NCI-H1436 (cell line): ENCODE data around the gene FAM162A.
A peak's percentile ranks its signal among the peaks of the same experiment; 100 is the strongest.
"Not testable (repeated sequence)": the region's sequence is repeated elsewhere in the genome, so short reads cannot be mapped to it uniquely, and the experiment has no call there.

Source experiments
- DNase-seq: peaks from one replicate; lab custom pipeline; 2025; lab: John Stamatoyannopoulos, UW

FAM162A gene, protein sequence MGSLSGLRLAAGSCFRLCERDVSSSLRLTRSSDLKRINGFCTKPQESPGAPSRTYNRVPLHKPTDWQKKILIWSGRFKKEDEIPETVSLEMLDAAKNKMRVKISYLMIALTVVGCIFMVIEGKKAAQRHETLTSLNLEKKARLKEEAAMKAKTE

DNA sequence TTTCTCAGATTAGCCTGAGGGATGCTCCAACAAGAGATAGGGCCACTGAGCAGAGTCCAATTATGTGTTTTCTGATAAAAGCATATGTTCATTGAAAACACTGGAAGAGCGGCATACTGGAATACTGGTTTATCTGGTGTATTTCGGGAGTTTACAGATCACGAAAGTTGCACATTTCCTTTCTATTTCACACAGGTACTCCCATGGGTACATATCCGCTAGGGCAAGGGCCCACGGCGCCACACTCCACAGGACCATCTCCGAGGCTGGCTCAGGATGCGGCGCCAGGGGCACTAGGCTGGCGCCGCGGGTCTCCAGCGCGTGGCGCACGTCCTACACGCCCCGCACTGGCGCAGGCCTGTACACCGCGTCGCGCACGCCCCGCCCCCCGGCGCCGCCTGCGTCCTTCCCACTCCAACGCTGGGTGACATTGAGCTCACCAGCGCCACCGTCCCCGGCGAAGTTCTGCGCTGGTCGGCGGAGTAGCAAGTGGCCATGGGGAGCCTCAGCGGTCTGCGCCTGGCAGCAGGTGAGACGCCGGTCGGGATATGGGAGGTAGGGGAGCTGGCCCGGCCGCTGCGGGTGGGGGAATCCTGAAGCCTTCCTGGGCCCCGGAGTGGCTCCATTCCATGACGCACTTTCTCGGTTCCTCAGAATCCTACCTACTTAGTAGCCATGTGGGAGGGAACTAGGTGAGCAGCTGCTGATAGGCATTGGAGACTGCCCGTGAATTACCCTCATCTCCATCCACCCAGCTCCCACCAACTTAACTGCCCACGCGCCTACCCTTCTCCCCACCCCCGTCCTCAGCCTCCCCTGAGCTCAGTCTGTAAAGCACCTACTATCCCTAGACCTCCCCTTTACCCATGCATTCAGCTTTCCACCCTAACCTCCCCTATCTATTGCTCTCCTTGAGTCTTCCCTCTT lies at the start of gene FAM162A:
Gene FAM162A, plus strand, starts transcription at position 412 of the 927 bp plus-strand sequence. Its CDS starts 84 bp downstream, at position 496.
- DNase-seq = peak; percentile 95

DNA sequence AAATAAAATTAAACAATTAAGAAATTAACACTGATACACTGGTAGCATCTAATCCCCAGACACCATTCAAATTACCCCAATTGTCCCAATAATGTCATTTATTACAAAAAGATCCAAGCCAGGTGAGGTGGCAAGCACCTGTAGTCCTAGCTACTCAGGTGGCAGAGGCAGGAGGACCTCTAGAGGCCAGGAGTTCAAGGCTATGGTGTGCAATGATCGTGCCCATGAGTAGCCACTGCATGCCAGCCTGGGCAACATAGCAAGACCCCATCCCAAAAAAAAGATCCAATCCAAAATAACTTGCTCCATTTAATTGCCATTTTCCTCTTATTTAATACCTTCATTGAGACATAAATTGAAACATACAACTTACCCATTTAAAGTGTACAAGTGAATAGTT lies 41.2 kb upstream of the FAM162A start:
- no peak for DNase-seq

DNA sequence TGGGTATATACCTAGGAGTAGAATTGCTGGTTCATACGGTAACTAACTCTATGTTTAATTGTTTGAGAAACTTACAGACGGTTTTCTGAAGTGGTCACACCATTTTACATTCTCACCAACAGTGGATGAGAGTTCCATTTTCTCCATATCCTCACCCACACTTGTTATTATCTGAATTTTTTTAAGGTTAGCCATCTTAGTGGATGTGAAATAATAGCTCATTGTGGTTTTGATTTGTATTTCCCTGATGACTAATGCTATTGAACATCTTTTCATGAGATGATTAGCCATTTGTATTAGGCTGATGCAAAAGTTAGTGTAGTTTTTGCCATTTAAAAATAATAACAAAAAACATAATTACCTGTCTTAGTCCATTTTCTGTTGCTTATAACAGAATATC lies 40.3 kb upstream of the FAM162A start:
- no peak for DNase-seq

DNA sequence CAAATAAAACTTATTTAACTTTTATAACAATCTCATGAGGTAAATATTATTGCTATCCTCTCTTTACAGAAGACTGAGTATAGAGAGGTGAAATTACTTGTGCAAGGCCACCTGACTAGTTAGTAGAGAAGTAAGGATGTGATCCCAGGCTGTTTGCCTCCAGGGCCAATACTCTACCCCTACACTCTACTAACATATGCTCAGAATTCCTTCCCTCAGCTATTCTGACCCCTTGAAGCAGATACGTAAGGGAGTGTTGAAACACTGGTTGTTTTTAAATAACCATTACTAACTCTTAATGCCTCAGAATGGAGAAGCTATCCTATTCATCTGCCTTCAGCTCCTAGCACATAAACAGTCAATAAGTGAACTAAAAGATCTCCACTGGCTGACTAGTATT lies 34.8 kb upstream of the FAM162A start:
- DNase-seq = no peak

DNA sequence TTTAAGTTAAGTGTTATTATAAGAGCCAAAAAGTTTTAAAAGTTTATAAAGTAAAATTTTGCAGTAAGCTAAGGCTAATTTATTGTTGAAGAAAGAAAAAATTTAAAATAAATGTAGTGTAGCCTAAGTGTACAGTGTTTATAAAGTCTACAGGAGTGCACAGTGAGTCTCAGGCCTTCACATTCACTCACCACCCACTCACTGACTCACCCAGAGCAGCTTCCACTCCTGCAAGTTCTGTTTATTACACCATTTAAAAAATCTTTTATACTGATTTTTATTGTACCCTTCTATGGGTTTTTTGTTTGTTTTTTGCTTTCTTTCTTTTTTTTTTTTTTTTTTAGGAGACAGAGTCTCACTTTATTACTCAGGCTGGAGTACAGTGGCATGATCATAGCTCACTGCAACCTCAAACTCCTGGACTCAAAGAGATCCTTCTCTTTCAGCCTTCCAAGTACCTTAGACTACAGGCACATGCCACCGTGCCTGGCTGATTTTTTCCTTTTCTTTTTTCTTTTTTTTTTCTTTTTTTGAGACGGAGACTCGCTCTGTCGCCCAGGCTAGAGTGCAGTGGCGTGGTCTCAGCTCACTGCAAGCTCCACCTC lies 33.1 kb upstream of the FAM162A start:
- DNase-seq = no peak

DNA sequence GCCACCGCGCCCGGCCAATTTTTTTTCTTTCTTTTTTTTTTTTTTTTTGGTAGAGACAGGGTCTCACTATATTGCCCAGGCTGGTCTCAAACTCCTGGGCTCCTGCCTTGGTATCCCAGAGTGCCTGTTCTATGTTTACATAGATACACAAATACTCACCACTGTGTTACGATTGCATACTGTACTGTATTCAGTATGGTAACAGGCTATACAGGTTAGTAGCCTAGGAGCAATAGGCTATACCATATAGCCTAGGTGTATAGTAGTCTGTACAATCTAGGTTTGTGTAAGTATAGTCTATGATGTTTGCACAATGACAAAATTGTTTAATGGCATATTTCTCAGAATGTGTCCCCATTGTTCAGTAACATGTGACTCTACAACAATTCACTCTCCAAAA lies 32.4 kb upstream of the FAM162A start:
- no peak for DNase-seq

DNA sequence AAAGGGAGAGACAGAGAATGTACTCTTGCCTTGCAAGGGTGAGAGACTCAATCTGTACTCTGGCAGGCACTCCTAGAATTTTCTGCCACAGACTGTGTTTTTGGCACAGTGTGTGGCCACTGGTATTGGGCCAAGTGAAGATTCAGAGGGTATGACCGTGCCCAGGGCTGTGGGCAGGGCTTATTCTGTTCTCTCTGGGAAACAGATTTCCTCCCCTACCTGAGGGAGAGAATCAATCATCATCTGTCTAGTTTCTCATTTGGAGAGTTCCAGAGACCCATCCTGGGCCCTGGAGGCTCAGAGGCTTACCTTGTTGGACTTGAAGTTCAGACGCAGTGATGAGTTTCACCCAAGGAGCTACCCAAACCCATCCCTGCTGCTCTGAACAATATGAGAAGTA lies 30.8 kb upstream of the FAM162A start:
- DNase-seq = no peak

DNA sequence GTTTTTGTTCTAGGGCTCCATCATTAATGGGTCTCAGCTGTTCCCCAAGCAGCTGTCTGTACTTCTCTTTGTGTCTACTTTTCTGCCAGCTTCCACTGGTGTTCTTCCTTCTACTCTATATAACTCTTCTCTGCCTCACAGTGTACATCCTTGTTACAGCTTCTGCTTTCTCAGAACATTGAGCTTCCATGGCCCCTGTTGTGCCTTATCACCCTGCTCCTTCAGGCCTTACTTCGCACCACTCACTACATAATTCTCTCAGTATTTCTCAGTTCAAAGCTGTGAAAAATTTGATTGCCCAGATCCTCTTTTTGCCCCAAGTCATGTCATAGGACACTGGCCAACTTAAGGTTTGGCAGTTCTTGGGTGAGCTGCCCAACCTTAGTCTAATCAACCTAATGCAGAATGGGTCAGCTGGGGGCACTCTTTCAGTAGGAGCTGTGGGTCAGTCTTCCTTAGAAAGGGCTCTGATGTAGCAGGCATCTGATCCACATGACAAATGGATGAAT lies 30.0 kb upstream of the FAM162A start:
- no peak for DNase-seq

DNA sequence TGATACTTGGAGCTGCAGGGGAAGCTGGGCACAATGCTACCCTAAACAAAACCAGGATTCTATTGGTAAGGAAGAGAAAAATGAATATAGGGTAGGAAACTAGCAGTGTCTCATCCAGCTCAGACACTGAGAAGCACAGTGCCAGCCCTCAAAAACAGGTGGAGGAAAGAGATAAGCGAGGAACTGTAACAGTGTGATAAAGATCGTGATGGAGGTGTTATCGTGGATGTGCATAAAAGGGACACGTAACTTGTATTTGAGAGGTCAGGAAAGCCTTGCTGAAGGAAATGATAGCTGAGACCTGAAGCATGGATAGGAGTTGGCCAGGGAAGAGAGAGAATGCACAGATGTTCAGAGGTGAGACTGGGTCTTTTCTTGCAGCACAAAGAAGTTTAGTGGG lies 28.4 kb upstream of the FAM162A start:
- no peak for DNase-seq

DNA sequence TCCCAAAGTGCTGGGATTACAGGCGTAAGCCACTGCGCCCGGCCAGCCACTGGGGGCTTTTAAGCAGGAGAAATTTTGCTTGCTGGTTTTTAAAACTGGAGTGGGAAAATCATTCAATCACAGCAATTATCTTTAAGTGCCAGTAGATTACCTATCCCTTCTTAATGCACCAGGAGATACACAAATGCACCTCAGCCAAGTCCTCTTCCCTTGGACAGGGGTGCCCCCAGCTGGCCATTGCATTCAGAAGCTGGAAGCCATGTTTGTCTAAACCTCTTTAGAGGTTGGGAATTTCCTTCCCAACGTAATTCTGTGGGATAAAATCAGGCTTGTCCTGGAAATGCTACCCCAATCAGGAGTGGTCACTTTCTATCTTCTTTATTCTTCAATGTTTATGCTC lies 27.6 kb upstream of the FAM162A start:
- peak; percentile 90 for DNase-seq

DNA sequence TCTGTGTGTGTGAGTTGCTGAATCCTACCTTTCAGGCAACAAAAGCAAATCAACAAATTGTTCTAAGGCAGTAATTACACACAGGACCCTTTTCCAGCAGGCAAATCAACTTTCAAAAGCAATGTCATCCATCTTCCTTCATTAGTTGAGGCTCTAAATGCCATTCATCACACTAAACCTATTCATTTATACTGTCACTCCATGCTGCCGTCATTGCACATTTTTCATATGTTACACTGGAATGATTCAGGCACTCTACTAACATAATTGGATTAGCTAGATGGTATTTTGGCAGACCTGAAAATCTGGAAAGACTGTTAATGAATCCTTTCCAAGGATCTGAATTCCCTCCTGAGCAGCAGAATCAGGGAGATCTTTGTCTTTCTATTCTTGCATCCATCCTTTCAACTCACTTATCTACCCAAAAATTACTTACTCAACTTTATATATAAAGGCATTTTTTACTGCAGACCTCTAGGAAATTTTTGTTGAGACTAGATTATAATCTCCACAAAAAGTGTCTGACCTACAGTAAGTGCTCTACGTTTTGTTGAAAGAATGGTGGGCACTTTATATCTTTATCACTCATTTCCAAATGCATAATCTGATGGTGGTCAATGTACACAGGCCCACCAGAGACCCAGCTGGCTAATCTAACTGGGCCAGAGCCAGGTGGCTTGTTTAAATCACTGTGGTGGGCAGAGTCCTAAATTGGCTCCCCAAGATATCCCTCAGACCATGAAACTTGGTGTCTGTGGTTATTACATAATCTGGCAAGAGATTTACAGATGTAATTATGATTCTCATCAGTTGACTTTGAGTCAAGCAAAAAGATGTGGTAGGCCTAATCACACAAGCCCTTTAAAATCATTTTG lies 25.9 kb upstream of the FAM162A start:
- no peak for DNase-seq

DNA sequence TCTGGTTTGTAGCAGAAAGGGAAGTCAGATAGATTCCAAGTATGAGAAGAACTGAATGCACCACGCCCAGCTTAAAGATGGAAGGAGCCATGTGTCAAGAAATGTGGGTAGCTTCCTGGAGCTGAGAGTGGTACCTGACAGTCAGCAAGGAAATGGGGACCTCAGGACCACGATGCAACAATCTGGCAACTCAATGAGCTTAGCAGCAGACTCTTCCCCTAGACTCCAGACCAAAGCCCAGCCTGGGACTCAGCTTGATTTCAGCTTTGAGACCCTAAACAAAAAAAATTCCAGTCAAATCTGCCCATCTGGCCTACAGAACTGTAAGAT lies 25.3 kb upstream of the FAM162A start:
- DNase-seq = no peak

DNA sequence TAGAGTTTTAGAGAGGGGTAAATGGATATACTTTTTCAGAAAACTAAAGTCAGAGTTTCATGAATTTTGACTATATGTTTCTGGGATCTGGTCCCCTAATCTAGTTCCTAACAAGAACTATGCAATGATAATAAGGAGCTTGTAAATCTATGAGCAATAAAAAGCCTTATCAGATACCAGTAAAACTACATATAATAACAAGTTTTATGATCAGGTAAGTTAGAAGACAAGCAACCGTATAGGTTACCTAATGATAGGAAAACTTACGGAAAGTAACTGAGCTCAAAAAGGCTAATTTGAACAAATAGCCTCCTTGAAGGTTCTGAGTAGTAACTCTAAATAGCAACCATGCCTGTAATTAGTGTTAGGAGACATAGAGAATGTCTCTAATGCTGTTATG lies 22.0 kb upstream of the FAM162A start:
- DNase-seq = no peak

DNA sequence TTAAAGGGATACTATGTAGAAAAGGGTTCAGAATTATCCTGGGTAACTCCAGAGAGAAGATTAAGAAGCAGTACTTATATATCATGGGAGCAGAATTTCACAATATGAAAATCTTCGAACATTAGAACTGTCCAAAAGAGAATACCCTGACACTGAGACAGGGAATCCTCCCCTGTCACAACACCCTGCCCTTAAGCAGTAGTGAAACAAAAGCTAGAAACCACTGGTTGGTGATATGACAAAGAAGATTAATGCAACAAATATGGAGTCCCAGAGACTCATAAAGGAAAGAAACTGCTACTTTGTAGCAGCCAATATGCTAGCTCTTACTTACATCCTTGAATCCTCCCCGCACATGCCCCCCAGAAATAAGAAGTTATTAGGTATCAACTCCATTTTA lies 19.5 kb upstream of the FAM162A start:
- no peak for DNase-seq

DNA sequence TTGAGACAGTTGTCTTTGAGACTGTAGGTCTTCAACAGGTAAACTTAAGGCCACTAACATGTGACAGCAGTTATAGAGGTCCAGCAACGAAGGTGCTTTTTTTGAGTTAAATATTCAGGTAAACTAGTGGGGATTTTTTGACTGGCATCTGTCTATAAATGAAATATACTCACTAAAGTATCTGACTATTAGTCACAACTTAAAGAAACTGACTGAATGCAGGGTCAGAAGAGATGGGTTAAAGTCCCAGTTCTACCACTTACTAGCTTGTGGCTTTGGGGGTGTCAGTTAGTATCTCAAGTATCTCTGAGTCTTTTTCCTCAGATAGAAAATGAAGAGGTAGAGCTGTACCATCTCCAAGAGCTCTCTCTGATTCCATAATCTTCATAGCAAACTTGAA lies 18.9 kb upstream of the FAM162A start:
- no peak for DNase-seq

DNA sequence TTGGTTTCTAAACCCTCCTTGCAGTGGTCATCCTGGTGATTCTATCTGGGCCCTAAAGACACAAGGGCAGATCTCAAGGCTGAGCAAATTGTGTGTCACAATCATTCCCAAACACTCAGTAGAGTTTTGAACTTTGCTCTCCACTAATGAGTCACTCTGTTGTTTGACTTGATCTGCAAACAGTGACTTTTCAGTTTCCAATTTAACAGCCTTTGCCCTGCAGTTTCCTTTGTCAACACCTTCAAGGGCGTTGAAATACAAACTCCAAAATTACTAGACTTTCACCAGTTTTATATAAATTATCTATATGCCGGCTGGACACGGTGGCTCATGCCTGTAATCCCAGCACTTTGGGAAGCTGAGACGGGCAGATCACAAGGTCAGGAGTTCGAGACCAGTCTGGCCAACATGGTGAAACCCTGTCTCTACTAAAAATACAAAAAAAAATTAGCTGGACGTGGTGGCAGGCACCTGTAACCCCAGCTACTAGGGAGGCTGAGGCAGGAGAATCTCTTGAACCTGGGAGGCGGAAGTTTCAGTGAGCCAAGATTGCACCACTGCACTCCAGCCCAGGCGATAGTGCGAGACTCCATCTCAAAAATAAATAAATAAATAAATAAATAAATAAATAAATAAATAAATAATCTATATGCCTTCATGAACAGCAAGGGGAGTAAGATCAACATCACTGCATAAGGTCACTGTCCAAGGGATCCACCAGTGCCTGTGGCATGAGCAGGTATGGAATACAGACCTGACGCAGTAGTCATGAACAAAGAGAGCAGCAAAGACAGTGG lies 18.2 kb upstream of the FAM162A start:
- not testable (repeated sequence) for DNase-seq

DNA sequence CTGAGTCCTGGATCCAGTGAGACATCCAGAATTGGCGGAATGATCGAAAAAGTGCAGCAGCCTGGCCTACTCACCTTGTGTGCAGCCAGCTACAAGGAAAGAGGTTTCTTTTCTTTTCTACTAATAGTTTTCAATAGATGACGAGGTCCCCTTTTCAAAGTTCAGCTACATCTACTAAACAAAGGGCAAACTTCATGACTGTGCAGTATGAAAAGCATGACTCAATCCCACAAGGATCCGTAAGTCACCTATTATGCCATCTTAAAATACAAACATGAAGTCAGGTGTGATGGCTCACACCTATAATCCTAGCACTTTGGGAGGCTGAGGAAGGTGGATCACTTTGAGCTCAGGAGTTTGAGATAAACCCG lies 17.6 kb upstream of the FAM162A start:
- DNase-seq = no peak

DNA sequence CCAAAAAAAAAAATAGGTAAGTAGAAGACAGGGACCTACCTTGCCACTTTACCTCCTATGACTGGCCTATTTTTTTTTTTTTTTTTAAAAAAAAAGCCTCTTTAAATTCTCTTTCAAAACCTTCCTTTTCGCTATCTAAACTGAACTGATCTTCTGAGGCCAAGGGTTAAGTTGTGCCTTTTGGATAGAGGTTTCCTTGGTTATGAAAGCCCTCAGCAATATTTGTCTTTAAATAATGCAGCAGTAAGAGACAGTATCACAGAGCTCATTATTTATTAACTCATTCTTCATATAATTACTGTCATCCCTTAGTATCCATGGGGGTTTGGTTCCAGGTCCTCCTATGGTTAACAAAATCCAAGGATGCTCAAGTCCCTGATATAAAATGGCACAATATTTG lies 9.9 kb upstream of the FAM162A start:
- DNase-seq = no peak

DNA sequence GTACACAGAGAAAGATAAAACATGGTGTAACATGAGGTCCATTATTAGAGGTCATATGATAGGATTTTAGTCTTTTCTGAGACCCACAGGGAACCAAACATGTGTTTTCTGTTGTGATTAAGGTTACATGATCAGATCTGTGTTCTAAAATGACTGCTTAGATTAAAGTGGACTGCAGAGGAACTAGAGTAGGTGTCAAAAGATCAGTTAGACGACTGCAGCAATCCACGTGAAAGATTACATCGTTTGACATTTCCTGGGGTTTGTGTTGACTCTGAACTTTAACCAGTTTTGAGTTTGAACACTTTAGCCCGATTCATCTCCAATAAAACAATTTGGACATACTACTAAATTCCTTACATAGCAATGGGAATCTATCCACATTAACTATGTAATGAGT lies 6.0 kb upstream of the FAM162A start:
- no peak for DNase-seq

DNA sequence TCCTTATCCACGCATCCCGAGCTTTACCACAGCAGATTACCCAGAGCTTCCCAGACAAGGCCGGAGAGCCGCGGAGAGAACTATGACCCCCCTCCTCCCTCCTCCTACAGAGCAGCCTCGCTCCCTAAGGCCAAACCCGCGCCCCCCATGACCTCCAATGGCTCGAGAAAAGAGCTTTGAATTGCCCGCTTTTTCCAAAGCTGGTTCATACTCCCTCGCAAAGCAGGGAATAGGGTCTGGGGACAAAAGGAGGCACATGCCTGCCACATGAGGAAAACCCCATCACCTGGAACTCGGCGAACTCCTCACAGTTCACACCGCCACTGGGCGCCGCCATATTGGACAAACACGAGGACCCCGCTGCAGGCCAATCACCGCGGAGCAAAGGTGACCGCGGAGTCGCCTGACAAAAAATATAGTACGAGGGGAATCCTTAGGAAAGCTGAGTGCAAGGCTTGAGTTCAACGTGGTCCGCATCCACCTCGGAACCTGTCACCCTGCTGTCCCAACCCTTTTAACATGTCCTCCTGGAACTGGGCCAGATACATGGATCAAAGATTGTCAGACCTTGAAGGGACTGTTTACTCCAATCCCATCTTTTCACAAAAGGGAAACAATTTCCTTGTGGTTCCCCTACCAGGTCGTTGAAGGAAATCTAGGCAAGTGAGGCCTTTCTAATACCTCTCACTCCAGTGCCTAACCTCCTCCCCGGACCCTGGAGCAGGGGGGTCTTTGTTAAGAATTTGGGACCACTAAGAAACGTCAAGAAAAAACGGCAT lies 905 bp upstream of the FAM162A start, which contains the start of gene MIX23:
Gene MIX23, minus strand, starts transcription at position 344 of the 779 bp plus-strand sequence. Its CDS starts 7 bp downstream, at position 337.
- DNase-seq = peak; percentile 89
